GM12873 (cell line): ENCODE data around the gene RDH13.

Experiments
- CTCF ChIP-seq: IDR thresholded peaks from 2 replicates; pipeline ENCODE4 v1.5.1; 2012; ENCODE audit warnings: low read depth, mild to moderate bottlenecking, moderate library complexity, low read length, control low read depth; ENCODE audit not compliant: insufficient read depth; ENCODE audit errors: missing control alignments

RDH13 gene

GRCh38 chr19:55089342-55089944 lies 26.5 kb upstream of the RDH13 start:
- no peak for TF ChIP-seq CTCF

GRCh38 chr19:55088543-55089341 lies 25.8 kb upstream of the RDH13 start:
- TF ChIP-seq CTCF: peak; percentile 71

DNA sequence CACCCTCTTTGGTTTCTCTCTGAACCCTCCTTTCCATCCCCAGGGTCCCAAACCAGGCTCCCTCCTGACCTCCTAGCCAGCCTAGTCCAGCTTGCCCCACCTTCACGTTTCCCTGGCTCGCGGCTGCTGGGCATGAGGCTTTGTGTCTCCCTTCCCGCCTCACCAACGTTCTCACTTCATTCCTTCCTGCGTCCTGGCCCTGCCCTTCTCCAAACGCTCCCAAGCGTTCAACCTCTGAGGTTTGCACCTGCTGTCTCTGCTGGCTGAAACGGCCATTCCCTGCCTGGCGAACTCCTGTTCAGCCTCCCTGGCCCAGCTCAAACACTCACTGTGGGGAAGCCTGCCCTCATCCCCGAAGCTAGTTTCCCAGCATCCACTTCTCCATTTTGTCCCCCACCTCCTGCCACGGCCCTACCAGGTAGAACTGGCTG lies 25.1 kb upstream of the RDH13 start:
- no peak for TF ChIP-seq CTCF

DNA sequence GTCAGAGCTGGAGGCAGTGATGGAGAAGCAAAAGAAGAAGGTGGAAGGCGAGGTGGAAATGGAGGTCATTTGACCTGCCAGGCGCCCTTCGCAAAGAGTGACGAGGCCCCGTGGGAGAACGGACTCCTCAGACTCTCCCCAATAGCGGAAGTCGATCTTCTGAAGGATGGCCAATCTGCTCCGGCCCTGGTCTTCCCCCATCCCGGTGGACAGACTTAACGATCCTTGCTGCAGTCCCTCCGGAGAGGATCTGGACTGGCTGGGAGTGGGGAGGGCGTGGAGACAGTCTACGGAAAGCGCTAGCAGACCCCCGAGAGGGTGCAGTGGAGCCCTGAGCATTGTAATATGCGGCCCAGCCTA lies 24.6 kb upstream of the RDH13 start:
- TF ChIP-seq CTCF: no peak

DNA sequence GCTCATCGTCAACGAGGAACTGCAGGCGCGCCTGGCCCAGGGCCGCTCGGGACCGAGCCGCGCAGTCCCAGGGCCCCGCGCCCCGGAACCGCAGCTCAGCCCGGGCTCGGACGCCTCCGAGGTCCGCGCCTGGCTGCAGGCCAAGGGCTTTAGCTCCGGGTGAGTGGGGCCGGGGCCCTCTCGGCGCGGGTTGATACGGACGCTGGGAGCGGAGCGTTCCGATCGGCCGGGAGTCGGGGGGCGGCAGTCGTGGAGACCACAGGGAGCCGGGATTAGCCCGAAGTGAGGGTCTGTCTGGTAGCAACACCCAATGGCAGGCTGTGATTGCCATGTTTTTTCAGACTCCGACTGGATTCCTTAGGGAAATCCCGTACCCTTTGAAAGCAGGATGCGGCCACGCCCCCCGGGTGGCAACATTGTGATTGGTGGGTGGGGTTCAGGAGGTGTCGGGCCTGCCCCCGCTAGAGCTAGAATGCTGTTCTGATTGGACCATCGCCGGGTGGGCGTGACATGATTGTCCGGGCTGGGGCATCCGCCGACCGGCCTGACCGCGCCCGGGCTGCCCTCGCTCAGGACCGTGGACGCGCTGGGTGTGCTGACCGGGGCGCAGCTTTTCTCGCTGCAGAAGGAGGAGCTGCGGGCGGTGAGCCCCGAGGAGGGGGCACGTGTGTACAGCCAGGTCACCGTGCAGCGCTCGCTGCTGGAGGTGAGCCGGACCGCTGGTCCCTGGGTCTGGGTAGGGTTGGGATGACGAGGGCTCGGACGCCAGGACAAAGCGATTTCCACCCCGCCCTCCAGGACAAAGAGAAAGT lies 24.0 kb upstream of the RDH13 start:
- TF ChIP-seq CTCF: no peak

- no peak for TF ChIP-seq CTCF
Observed at GRCh38 chr19:55085923-55086715, 23.2 kb upstream of the RDH13 start.
